Urothelium cell line (cell line): ENCODE data around the gene ALDH18A1.

ENCODE experiments used
- DNase-seq: peaks from one replicate; pipeline ENCODE4 v3.0.0; 2011; ENCODE audit warnings: low spot score, mixed read lengths
- FAIRE-seq: peaks from 2 replicates; lab custom pipeline; 2011; peaks lifted over from hg19 to GRCh38; lab: Jason Lieb, UNC

ALDH18A1 gene

DNA sequence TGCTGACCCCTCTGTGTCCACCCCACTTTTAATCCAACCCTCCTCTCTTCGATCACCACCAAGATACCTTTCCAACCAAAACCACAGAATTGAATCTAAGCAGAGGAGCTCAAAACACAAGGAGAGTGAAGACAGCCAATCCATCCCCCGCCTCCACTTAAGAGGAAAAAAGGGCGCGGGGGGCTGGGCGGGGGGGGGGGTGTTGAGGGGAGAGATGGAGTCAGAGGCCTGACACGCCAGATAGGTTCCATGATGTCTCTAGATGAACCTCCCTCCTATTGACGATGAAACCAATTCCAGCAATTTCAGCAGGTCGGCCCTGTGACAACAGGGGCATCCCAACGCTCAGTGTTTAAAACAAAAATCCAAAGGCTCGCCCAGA, 96.6 kb downstream of the ALDH18A1 start:
- DNase-seq: no peak
- FAIRE-seq: no peak

DNA sequence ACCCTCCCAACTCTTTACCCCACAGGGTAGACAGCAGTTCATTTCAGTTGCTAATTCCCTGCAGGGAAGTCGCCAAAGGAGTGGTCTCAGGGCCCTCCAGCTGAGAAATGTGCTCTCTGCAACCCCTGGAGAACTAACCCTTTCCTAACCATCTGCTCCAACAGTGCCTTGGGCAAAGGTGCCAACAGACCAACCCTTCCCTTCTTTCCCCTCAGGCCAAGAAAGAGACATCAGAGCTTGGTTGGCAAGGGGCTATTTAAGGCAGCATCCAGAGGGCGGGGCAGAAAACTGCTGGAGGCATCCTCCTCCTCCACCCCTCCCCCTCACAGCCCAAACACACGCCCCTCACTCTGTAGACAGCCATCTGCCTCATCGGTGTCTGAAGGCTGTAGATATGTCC, 97.0 kb downstream of the ALDH18A1 start:
- FAIRE-seq (no peak), DNase-seq (no peak)

DNA sequence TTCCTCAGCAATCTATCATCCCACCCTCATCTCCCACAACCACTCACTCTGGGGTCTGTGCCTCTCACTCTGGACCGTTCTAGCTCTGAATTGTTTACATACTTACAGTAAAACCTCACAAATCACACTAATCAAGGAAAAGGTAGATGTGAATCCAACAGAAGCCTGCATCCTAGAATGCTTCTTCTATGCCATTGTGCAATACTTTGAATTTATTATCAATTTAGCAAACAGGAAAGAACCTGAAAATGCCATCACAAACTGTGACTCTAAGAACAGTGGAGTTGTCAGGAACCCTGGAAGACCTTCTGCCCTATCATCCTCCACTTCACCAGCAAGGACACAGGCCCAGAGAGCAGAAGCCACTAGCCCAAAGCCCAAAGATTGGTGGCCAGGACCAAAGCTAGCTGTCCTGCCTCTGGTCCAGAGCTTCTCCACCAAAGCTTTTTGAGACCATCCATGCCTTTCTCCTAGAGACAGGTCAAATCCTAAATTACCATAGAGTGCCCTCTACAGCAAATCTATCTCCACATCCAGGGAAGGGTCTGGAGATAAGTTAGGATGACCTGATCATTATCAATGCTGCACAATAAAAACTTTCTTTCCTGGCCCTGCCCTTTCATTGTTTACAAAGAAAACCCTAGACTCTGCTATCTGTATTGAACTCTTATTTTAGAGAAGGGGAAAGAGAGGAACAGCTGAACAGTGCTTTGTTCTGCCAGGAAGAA, 97.8 kb downstream of the ALDH18A1 start:
- FAIRE-seq (no peak), DNase-seq (no peak)

DNA sequence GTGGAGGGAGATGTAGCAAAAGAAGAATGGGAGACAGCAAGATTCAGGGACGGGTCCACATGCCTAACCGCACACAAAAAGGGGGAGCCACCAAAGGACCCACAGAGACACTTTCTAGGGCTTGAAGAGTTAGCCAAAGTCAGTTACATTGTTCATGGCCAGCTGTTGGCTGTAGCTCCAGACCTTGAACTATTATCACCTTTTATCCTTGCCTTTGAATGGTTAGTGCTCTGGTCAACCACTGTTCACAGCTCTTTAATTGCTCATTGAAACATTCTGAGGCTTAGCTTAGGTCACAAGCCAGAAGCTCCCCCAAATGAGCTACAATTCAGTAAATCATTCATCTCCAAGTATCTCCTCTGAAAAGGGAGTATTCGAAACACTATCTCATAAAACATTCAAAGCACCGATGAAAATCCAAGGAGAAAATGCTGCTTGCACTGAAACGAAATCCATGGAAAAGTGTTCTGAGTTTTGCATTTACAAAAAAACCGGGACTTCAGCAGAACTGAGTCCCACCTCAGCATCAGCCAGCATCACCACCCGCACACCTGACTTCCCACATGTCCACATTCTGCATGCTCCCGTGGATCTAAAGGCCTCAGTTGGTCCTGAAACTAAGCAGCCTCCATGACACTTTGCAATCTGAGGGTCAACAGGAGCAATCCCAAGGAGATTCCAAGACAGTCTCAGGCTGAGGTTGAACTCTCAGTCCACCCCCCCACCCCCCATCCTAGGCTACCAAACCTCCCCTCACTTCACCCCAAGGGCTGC, 99.3 kb downstream of the ALDH18A1 start:
- no peak for FAIRE-seq
- no peak for DNase-seq
